ENCODE measurements around the gene DIP2C. TPM values are rescaled to one million over a fixed set of nuclear protein-coding genes. Genes with fewer than 3 reads are reported as not detected.
"Not testable (repeated sequence)": the region's sequence is repeated elsewhere in the genome, so short reads cannot be mapped to it uniquely, and the experiment has no call there.

Gene DIP2C
- total RNA-seq, 4 donors from 2014 or later = 10.5 to 40.5 (median 19.5) TPM

DNA sequence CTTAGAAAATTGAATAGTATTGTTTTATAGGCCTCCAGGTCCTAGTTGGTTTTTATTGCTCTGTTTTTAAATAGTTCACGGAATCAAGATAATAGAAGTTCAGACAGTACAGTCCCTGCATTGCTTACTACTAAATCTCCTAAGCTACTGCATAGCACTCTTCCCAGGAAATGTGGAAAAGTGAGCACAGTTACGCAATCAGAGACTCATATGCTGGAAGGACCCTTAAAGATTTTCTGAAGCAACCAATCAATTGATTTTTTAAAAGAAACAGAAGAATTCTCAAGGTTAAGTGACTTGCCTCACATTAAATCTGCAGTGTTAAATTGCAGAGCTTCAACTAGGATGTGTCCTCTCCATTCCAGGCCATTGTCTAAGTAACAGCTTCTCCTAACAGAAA lies 23.1 kb upstream of the DIP2C start:
- no peaks in the 10 kb centered on the region for H3K27me3 ChIP-seq
- no peaks in the 10 kb centered on the region for H3K9me3 ChIP-seq
- TF ChIP-seq, protein P1, sequence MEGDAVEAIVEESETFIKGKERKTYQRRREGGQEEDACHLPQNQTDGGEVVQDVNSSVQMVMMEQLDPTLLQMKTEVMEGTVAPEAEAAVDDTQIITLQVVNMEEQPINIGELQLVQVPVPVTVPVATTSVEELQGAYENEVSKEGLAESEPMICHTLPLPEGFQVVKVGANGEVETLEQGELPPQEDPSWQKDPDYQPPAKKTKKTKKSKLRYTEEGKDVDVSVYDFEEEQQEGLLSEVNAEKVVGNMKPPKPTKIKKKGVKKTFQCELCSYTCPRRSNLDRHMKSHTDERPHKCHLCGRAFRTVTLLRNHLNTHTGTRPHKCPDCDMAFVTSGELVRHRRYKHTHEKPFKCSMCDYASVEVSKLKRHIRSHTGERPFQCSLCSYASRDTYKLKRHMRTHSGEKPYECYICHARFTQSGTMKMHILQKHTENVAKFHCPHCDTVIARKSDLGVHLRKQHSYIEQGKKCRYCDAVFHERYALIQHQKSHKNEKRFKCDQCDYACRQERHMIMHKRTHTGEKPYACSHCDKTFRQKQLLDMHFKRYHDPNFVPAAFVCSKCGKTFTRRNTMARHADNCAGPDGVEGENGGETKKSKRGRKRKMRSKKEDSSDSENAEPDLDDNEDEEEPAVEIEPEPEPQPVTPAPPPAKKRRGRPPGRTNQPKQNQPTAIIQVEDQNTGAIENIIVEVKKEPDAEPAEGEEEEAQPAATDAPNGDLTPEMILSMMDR (IDR thresholded peaks at IDR 0.05) = no peak
- intact Hi-C loops (cut with DNase I; ENCODE audit: low total_unique reads) = no loop called here
- H3K4me3 ChIP-seq = no peak overlapping the region
- no peaks in the 10 kb centered on the region for H3K4me1 ChIP-seq
- no peaks in the 10 kb centered on the region for H3K36me3 ChIP-seq
- DNase-seq = no peak
- H3K27ac ChIP-seq = no peak overlapping the region

DNA sequence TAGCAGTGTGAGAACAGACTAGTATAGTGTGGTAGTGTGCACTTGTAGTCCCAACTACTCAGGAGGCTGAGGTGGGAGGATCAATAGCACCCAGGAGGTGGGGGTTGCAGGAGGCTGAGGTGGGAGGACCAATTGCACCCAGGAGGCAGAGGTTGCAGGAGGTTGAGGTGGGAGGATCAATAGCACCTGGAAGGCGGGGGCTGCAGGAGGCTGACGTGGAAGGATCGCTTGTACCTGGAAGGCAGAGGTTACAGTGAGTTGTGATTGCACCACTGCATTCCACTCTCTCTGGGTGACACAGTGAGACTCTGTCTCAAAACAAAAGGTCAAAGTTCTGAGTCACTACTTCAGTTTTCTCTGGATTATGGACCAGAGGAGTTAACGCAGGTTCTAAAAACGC lies 22.6 kb upstream of the DIP2C start:
- no peaks in the 10 kb centered on the region for H3K4me1 ChIP-seq
- H3K9me3 ChIP-seq = no peaks in the 10 kb centered on the region
- H3K27me3 ChIP-seq = no peaks in the 10 kb centered on the region
- no peaks in the 10 kb centered on the region for H3K36me3 ChIP-seq
- DNase-seq = no peak
- TF ChIP-seq, protein P1 (IDR thresholded peaks at IDR 0.05) = no peak
- TF ChIP-seq POLR2A (IDR thresholded peaks at IDR 0.05) = no peak
- intact Hi-C loops (cut with DNase I; ENCODE audit: low total_unique reads) = no loop called here
- no peak overlapping the region for H3K4me3 ChIP-seq
- no peak overlapping the region for H3K27ac ChIP-seq

DNA sequence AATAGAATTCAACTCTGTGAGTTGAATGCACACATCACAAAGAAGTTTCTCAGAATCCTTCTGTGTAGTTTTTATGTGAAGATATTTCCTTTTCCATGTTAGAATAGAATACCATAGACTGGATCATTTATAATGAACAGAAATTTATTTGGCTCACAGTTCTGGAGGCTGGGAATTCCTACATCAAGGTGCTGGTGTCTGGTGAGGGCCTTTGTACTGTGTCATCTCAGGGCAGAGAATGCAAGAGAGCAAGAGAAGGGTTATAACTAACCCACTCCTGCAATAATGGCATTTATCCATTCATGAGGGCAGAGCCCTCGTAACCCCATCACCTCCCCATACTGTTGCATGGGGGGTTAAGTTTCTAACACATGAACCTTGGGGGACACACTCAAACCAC lies 18.4 kb upstream of the DIP2C start:
- no peak overlapping the region for H3K27ac ChIP-seq
- no peak overlapping the region for H3K4me3 ChIP-seq
- H3K9me3 ChIP-seq = no peaks in the 10 kb centered on the region
- no peak for DNase-seq
- H3K4me1 ChIP-seq = no peaks in the 10 kb centered on the region
- intact Hi-C loops (cut with DNase I; ENCODE audit: low total_unique reads) = no loop called here
- no peaks in the 10 kb centered on the region for H3K27me3 ChIP-seq
- no peaks in the 10 kb centered on the region for H3K36me3 ChIP-seq
- no peak for TF ChIP-seq POLR2A (IDR thresholded peaks at IDR 0.05)
- TF ChIP-seq, protein P1 (IDR thresholded peaks at IDR 0.05) = no peak

DNA sequence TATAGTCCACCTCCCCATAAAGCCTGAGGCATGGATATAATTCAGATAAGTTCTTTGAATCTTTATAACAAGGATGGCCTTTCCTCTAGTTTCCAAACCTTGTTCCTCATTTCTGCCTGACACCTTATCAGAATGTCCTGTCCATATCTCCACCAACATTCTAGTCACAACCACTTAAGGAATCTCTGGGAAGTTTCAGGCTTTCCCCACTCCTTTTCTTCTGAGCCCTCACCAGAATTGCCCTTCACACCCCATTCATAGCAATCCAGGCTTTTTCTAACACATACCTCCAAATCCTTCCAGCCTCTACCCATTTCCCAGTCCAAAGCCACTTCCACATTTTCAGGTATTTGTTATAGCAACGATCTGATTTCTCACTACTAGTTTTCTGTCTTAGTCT lies 18.0 kb upstream of the DIP2C start:
- Histone ChIP-seq H3K9me3 (no peaks in the 10 kb centered on the region), H3K4me1 (no peaks in the 10 kb centered on the region), H3K4me3 (no peak overlapping the region), H3K36me3 (no peaks in the 10 kb centered on the region), H3K27ac (no peak overlapping the region), H3K27me3 (no peaks in the 10 kb centered on the region)
- no peak for DNase-seq
- intact Hi-C loops (cut with DNase I; ENCODE audit: low total_unique reads) = no loop called here
- no peak for TF ChIP-seq POLR2A (IDR thresholded peaks at IDR 0.05)
- TF ChIP-seq, protein P1 (IDR thresholded peaks at IDR 0.05) = no peak

DNA sequence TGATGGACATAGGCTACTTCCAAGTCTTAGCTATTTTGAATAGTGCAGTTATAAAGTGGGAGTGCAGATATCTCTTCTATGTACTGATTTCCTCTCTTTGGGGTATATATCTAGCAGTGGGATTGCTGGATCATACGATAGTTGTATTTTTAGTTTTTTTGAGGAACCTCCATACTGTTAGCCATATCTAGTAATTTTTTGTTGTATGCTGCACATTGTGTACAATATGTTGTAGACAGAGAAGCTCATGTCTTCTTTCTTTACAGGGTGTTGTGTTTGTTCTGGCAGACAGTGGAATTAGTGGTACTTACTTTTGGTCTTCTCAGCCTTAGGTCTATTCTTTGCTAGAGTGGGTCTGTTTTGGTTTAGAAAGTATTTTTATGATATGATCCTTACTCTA lies 13.7 kb upstream of the DIP2C start:
- TF ChIP-seq, protein P1 (IDR thresholded peaks at IDR 0.05) = no peak
- TF ChIP-seq POLR2A (IDR thresholded peaks at IDR 0.05) = no peak
- no peak for DNase-seq
- intact Hi-C loops (cut with DNase I; ENCODE audit: low total_unique reads) = no loop called here
- Histone ChIP-seq H3K36me3 (no peaks in the 10 kb centered on the region), H3K27ac (no peak overlapping the region), H3K4me1 (no peaks in the 10 kb centered on the region), H3K9me3 (no peaks in the 10 kb centered on the region), H3K27me3 (no peaks in the 10 kb centered on the region), H3K4me3 (no peak overlapping the region)

DNA sequence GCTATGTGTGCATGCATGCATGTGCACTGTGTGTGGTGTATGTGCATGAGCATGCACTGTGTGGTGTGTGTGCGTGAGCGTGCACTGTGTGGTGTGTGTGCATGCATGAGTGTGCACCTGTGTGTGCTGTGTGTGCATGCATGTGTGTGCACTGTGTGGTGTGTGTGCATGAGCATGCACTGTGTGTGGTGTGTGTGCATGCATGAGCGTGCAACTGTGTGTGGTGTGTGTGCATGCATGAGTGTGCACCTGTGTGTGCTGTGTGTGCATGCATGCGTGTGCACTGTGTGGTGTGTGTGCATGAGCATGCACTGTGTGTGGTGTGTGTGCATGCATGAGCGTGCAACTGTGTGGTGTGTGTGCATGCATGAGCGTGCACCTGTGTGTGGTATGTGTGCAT lies 10.7 kb upstream of the DIP2C start:
- H3K9me3 ChIP-seq; H3K36me3 ChIP-seq; H3K4me1 ChIP-seq; H3K27me3 ChIP-seq; H3K27ac ChIP-seq; DNase-seq; intact Hi-C loops (cut with DNase I; ENCODE audit: low total_unique reads); H3K4me3 ChIP-seq: not testable (repeated sequence)
